ENCODE measurements around the gene XCL1. TPM values are rescaled to one million over a fixed set of nuclear protein-coding genes. Genes with fewer than 3 reads are reported as not detected.
"Not testable (repeated sequence)": the region's sequence is repeated elsewhere in the genome, so short reads cannot be mapped to it uniquely, and the experiment has no call there.

XCL1 gene
- polyA plus RNA-seq, 1 donor from 2014 or later: 2.3 TPM

GRCh38 chr1:168578531-168579185, 2.3 kb downstream of the XCL1 start:
- not testable (repeated sequence) for H3K27ac ChIP-seq (ENCODE audit: low read length); H2AFZ ChIP-seq (ENCODE audit: low read depth, low read length); H3K4me2 ChIP-seq (ENCODE audit: low read length); H4K20me1 ChIP-seq (ENCODE audit: insufficient read depth); H3K9me2 ChIP-seq (ENCODE audit: insufficient read depth, low read length); H3K79me2 ChIP-seq (replicated peaks; ENCODE audit: insufficient read depth, low read length); H3K9me3 ChIP-seq (ENCODE audit: low read length); H3K36me3 ChIP-seq (ENCODE audit: insufficient read depth, low read length); H3K27me3 ChIP-seq (ENCODE audit: insufficient read depth, low read depth, low read length); H3K9ac ChIP-seq (ENCODE audit: low read length); H3F3A ChIP-seq (ENCODE audit: insufficient read depth, low read length, poor library complexity, severe bottlenecking); H3K4me3 ChIP-seq (ENCODE audit: low read length)

GRCh38 chr1:168580290-168580689, 3.9 kb downstream of the XCL1 start:
- H3K9ac ChIP-seq (ENCODE audit: low read length); H3K36me3 ChIP-seq (ENCODE audit: insufficient read depth, low read length); H3K9me2 ChIP-seq (ENCODE audit: insufficient read depth, low read length); H2AFZ ChIP-seq (ENCODE audit: low read depth, low read length); H4K20me1 ChIP-seq (ENCODE audit: insufficient read depth); H3K9me3 ChIP-seq (ENCODE audit: low read length); H3K4me3 ChIP-seq (ENCODE audit: low read length); H3K79me2 ChIP-seq (replicated peaks; ENCODE audit: insufficient read depth, low read length); H3F3A ChIP-seq (ENCODE audit: insufficient read depth, low read length, poor library complexity, severe bottlenecking); H3K27me3 ChIP-seq (ENCODE audit: insufficient read depth, low read depth, low read length); H3K4me2 ChIP-seq (ENCODE audit: low read length); H3K27ac ChIP-seq (ENCODE audit: low read length): not testable (repeated sequence)

GRCh38 chr1:168580991-168581390, 4.6 kb downstream of the XCL1 start:
- not testable (repeated sequence) for H3F3A ChIP-seq (ENCODE audit: insufficient read depth, low read length, poor library complexity, severe bottlenecking); H3K4me3 ChIP-seq (ENCODE audit: low read length); H4K20me1 ChIP-seq (ENCODE audit: insufficient read depth); H3K9ac ChIP-seq (ENCODE audit: low read length); H3K27ac ChIP-seq (ENCODE audit: low read length); H3K36me3 ChIP-seq (ENCODE audit: insufficient read depth, low read length); H2AFZ ChIP-seq (ENCODE audit: low read depth, low read length); H3K9me2 ChIP-seq (ENCODE audit: insufficient read depth, low read length); H3K79me2 ChIP-seq (replicated peaks; ENCODE audit: insufficient read depth, low read length); H3K9me3 ChIP-seq (ENCODE audit: low read length); H3K4me2 ChIP-seq (ENCODE audit: low read length); H3K27me3 ChIP-seq (ENCODE audit: insufficient read depth, low read depth, low read length)

GRCh38 chr1:168581817-168582572, 5.6 kb downstream of the XCL1 start:
- Histone ChIP-seq H4K20me1 (ENCODE audit: insufficient read depth) (no peaks in the 10 kb centered on the region), H3K36me3 (ENCODE audit: insufficient read depth, low read length) (no peaks in the 10 kb centered on the region), H3K4me3 (ENCODE audit: low read length) (no peak overlapping the region), H3K27me3 (ENCODE audit: insufficient read depth, low read depth, low read length) (no peaks in the 10 kb centered on the region), H3K79me2 (replicated peaks; ENCODE audit: insufficient read depth, low read length) (no peaks in the 10 kb centered on the region), H3K9me3 (ENCODE audit: low read length) (no peaks in the 10 kb centered on the region), H3K4me2 (ENCODE audit: low read length) (no peak overlapping the region), H3K9ac (ENCODE audit: low read length) (no peak overlapping the region), H3K27ac (ENCODE audit: low read length) (no peak overlapping the region), H3K9me2 (ENCODE audit: insufficient read depth, low read length) (no peaks in the 10 kb centered on the region), H3F3A (ENCODE audit: insufficient read depth, low read length, poor library complexity, severe bottlenecking) (no peaks in the 10 kb centered on the region), H2AFZ (ENCODE audit: low read depth, low read length) (no peak overlapping the region)
- TF ChIP-seq EZH2 (IDR thresholded peaks at IDR 0.05; ENCODE audit: borderline replicate concordance, insufficient read depth, low read length, poor library complexity, severe bottlenecking) (no peak), MXI1 (conservative IDR thresholded peaks at IDR 0.05; ENCODE audit: poor library complexity, severe bottlenecking) (no peak), CTCF (IDR thresholded peaks at IDR 0.05; ENCODE audit: poor library complexity, severe bottlenecking) (no peak), EP300 (conservative IDR thresholded peaks at IDR 0.05; ENCODE audit: poor library complexity, severe bottlenecking) (no peak), POLR2AphosphoS5 (IDR thresholded peaks at IDR 0.05) (no peak), RAD21 (conservative IDR thresholded peaks at IDR 0.05) (no peak), TAF1 (IDR thresholded peaks at IDR 0.05; ENCODE audit: low read depth) (no peak), REST (IDR thresholded peaks at IDR 0.05; ENCODE audit: borderline replicate concordance) (no peak), SMC3 (conservative IDR thresholded peaks at IDR 0.05; ENCODE audit: poor library complexity) (no peak)

Data from neural cell (in vitro differentiated cells).